ENCODE results near the gene ATG16L2. TPM values are rescaled to one million over a fixed set of nuclear protein-coding genes. Genes with fewer than 3 reads are reported as not detected.
A peak's percentile ranks its signal among the peaks of the same experiment; 100 is the strongest.

ATG16L2 gene
- total RNA-seq, 1 experiment from 2014 or later = 16.2 TPM

GRCh38 chr11:72821920-72822799, 7.9 kb downstream of the ATG16L2 start:
- Histone ChIP-seq H3K4me2 (ENCODE audit: low read length) (peak overlapping the region; percentile 80), H3K9me2 (replicated peaks; ENCODE audit: low read length) (no peaks in the 10 kb centered on the region), H3F3A (ENCODE audit: low read length, unreplicated experiment) (no peaks in the 10 kb centered on the region), H3K27ac (ENCODE audit: low read length) (no peak overlapping the region), H3K27me3 (ENCODE audit: low read length) (no peaks in the 10 kb centered on the region), H4K20me1 (ENCODE audit: low read length) (no peaks in the 10 kb centered on the region), H3K79me2 (ENCODE audit: low read length) (no peaks in the 10 kb centered on the region), H3K4me1 (ENCODE audit: insufficient read depth, low read length) (peaks cover 11% of the 10 kb centered on the region), H3K9me3 (ENCODE audit: low read length) (no peaks in the 10 kb centered on the region), H3K9ac (ENCODE audit: low read length) (peak overlapping the region; percentile 56), H3K4me3 (ENCODE audit: low read length) (peak overlapping the region; percentile 61), H2AFZ (ENCODE audit: low read length) (peak overlapping the region; percentile 70), H3K36me3 (ENCODE audit: low read depth, low read length) (no peaks in the 10 kb centered on the region)
- POLR2A ChIA-PET (ENCODE audit: unreplicated experiment) = interaction anchor here (0.5 kb wide), 1 partner anchor 485 kb away, joined by 7 read pairs; no protein-coding TSS in a partner anchor
- intact Hi-C loops (cut with micrococcal nuclease) = no loop called here
- TF ChIP-seq CTCF (conservative IDR thresholded peaks at IDR 0.05; ENCODE audit: low read depth, low read length) (no peak; the same call in 1 of the 2 replicates), EZH2phosphoT487 (IDR thresholded peaks at IDR 0.05; ENCODE audit: borderline replicate concordance, low read length) (no peak), EZH2 (IDR thresholded peaks at IDR 0.05; ENCODE audit: low read length, unreplicated experiment) (no peak)
- ATAC-seq (peak; percentile 81), DNase-seq (peak; percentile 95)
- no TSS peak for BruUV-seq (replicated peaks)
- CTCF ChIA-PET = no interaction called here

GRCh38 chr11:72823105-72823804, 9.0 kb downstream of the ATG16L2 start:
- no peak for ATAC-seq
- POLR2A ChIA-PET (ENCODE audit: unreplicated experiment) = interaction anchor here (0.5 kb wide), 1 partner anchor 426 kb away, joined by 3 read pairs; no protein-coding TSS in a partner anchor
- no peaks in the 10 kb centered on the region for H3K27me3 ChIP-seq (ENCODE audit: low read length)
- H3K4me3 ChIP-seq (ENCODE audit: low read length) = no peak overlapping the region
- H3K9me3 ChIP-seq (ENCODE audit: low read length) = no peaks in the 10 kb centered on the region
- TF ChIP-seq CTCF (conservative IDR thresholded peaks at IDR 0.05; ENCODE audit: low read depth, low read length) (no peak), EZH2 (IDR thresholded peaks at IDR 0.05; ENCODE audit: low read length, unreplicated experiment) (no peak), EZH2phosphoT487 (IDR thresholded peaks at IDR 0.05; ENCODE audit: borderline replicate concordance, low read length) (no peak)
- H3K4me1 ChIP-seq (ENCODE audit: insufficient read depth, low read length) = peaks cover 11% of the 10 kb centered on the region
- no peak overlapping the region for H3K27ac ChIP-seq (ENCODE audit: low read length)
- intact Hi-C loops (cut with micrococcal nuclease) = no loop called here
- no peaks in the 10 kb centered on the region for H3F3A ChIP-seq (ENCODE audit: low read length, unreplicated experiment)
- no peak overlapping the region for H2AFZ ChIP-seq (ENCODE audit: low read length)
- no peaks in the 10 kb centered on the region for H3K36me3 ChIP-seq (ENCODE audit: low read depth, low read length)
- H3K79me2 ChIP-seq (ENCODE audit: low read length) = no peaks in the 10 kb centered on the region
- CTCF ChIA-PET = no interaction called here
- DNase-seq = peak; percentile 2
- H3K9me2 ChIP-seq (replicated peaks; ENCODE audit: low read length) = no peaks in the 10 kb centered on the region
- no TSS peak for BruUV-seq (replicated peaks)
- no peak overlapping the region for H3K4me2 ChIP-seq (ENCODE audit: low read length)
- no peaks in the 10 kb centered on the region for H4K20me1 ChIP-seq (ENCODE audit: low read length)
- H3K9ac ChIP-seq (ENCODE audit: low read length) = no peak overlapping the region
